NCI-H526 treated with DMSO at 0.1 percent for 48 hours (cell line): Measurements from ENCODE around the gene MOB3B.

Experiments
- DNase-seq: peaks from one replicate; lab custom pipeline; 2025; lab: John Stamatoyannopoulos, UW

The MOB3B gene

DNA sequence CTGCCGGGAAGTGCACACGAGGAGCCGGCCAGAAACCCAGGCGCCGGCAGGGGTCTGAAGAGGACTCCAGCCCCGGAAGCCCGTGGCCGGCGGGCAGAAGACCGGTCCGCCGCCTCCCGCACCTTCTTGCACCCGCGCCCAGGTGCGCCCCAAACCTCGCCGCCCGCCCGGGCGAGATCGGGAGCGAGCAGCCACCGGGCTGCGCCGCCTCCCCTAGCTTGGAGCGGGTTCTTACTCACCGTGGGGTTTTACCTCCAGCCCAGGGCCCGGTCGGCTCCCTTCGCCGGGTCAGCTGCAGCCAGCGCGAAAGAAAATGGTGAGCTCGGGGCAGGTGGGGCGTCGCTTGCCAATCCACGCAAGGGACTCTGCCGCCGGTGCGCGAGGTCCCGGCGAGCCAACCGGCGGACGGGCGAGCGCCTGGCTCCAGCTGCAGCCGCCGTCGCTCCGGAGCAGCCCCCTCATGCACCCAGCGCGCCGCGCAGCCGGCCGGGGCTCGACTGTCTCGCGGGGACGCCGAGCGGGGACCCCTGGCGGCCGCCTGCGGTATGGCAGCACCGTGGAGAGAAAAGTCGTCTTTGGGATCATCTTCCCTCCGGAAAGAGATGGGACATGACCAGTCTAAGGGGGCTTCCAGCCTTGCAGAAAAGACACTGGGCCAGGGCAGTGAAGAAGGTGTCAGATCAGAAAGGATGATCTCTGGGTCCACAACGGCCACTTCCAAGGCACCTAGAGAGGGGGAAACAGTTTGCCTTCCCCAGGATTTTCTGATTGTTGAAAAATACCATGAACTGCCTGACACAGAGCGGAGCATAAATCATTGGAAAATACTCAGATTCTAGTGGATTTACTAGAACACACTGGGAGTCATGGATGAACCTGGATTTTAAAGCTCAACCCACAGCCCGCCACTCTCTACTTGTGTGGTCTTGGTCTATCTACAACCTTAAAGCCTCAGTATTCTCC, at the start of gene MOB3B:
MOB3B (minus strand) TSS at position 499 of the 963 bp plus-strand sequence. CDS start 74,264 bp downstream, outside the sequence.
- DNase-seq: peak; percentile 53

DNA sequence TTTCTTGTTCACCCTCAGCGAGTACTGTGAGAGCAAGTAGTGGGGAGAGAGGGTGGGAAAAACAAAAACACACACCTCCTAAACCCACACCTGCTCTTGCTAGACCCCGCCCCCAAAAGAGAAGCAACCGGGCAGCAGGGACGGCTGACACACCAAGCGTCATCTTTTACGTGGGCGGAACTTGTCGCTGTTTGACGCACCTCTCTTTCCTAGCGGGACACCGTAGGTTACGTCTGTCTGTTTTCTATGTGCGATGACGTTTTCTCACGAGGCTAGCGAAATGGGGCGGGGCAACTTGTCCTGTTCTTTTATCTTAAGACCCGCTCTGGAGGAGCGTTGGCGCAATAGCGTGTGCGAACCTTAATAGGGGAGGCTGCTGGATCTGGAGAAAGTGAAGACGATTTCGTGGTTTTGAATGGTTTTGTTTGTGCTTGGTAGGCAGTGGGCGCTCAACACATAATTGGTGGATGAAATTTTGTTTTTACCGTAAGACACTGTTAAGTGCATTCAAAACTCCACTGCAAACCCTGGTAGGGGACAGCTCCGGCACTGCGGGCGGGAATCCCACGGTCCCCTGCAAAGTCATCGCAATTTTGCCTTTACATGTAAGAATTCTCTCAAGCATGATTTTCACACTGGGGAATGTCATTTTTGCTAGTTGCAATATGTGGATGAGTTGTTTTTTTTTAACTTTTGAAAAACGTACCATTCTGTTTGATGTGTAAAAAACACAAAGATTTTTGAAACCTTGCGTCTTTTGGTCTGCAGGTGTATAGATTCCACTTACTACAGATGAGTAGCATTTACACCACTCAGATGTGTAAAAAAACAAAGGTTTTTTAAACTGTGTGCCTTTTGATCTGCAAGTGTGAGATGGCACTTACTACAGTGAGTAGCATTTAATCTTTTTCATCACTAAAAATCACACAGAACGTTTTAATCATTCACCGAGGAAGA, 44.3 kb upstream of the MOB3B start:
- DNase-seq: peak; percentile 95

DNA sequence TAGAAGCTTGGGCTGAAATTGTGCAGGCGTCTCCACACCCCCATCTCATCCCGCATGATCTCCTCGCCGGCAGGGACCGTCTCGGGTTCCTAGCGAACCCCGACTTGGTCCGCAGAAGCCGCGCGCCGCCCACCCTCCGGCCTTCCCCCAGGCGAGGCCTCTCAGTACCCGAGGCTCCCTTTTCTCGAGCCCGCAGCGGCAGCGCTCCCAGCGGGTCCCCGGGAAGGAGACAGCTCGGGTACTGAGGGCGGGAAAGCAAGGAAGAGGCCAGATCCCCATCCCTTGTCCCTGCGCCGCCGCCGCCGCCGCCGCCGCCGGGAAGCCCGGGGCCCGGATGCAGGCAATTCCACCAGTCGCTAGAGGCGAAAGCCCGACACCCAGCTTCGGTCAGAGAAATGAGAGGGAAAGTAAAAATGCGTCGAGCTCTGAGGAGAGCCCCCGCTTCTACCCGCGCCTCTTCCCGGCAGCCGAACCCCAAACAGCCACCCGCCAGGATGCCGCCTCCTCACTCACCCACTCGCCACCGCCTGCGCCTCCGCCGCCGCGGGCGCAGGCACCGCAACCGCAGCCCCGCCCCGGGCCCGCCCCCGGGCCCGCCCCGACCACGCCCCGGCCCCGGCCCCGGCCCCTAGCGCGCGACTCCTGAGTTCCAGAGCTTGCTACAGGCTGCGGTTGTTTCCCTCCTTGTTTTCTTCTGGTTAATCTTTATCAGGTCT, 43.5 kb upstream of the MOB3B start, which contains the start of gene C9orf72:
C9orf72 (minus strand) TSS at position 564 of the 716 bp plus-strand sequence. CDS start 6,361 bp downstream, outside the sequence.
- peak; percentile 58 for DNase-seq

DNA sequence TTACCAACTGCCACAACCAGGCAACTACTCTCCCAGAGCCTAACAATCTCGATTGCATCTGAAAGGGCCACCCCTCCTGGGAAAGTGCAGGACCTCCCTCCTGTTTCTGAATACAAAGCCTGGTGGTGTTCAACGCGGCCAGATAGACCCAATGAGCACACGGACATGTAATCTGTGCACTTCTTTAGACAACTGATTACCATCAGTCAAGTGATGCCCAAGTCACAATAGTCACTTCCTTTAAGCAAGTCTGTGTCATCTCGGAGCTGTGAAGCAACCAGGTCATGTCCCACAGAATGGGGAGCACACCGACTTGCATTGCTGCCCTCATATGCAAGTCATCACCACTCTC, 42.9 kb upstream of the MOB3B start:
- no peak for DNase-seq

DNA sequence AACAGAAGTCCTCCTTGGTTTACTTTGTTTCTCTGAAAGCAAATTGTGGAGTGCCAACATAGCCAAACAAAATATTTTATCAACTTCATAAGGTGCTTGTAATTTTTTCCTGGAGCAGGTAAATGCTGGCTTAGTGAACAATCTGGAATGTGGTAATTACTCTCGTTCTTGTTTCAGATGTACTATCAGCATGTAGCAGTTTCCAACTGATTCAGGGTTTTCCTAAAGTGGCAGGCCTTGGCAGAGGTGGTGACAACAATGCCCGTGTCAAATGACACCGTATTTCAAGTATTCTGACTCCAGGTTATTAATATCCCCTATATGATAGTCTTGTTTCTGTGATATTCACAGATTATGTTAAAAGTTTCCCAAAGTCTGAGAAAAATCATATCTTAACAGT, 42.4 kb upstream of the MOB3B start:
- DNase-seq: no peak

DNA sequence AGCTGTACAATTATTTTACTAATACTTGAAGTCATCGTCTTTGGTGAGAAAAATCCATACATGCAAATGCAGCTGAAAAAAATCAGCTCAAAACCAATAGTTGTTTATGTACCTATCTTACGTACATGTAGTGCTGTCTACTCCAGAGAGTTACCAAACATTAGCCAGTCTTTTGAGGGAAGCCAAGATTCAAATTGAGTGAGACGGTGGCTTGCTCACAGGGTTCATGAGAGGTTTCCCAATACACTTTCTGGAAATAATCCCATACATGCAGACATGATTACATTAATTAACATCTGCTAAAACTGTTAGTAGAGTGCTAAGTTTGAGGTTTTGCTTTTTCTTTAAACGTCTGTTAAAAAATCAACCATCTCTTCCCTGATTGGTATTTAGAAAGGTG, 41.4 kb upstream of the MOB3B start:
- no peak for DNase-seq

DNA sequence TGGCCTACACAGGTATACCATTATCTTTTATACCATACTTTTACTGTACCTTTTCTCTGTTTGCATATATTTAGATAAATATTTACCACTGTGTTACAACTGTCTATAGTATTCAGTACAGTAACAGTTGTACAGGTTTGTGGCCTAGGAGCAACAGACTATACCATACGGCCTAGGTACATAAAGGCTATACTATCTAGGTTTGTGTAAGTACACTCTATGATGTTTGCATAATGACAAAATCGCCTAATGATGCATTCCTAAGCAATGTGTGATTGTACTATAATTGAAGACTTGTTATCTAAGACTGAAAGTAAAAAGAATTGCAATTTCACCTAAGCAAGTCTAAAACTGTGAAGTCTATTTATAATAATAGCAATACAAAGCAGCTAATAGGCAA, 39.8 kb upstream of the MOB3B start:
- DNase-seq: peak; percentile 34

DNA sequence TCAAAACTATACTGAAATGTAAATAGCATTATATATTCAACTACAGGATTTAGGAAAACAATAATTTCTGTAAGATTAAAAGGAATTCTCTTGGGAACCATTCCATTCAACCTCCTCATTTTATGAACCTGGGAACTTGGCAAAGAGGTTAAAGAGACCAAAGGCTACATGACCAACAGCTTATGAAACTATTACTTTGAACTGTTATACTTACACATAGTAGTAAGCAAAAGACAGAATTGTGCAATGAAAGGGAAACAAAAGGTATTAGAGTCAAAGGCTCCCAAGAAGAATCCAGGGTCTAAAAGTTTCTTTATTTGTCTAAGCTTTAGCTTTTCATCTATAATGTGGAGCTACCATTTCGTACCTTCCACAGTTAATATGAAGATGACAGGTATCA, 36.5 kb upstream of the MOB3B start:
- no peak for DNase-seq

DNA sequence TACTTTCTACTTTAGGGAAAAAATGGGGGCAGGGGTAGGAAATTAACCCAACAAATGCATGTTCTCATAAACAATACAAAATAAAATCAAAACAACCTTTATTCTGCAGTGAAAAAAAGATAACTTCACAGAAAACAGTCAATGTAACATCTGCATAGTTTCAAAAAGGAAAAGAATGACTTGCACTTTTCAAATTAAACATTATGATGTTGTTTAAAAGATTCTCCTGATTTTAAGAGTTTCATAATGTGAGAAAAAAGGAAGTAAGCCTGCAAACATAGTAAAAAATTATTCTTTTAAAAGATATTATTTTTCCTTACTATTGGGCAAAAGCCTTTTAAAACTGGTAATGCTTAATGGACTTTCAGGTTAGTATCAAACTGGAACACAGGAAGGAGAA, 36.1 kb upstream of the MOB3B start:
- DNase-seq: no peak

DNA sequence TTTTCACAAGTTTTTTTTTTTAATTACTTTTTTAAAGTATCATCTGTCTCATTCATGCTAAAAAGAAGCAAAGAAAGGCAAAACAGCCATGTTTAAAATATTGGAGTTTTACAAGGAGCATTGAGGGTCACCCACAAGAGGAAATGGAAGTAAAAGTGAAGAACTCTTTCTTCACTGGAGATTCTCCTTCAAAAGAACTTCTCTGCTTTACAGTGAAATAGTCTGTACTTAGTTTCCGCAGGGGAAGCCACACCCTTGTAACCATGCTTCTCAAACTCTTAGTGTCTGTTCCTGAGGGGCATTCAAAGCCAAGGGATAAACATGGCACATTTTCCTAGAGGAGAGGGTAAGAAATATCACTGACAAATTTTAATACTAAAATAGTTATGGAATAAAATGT, 35.1 kb upstream of the MOB3B start:
- DNase-seq: no peak

DNA sequence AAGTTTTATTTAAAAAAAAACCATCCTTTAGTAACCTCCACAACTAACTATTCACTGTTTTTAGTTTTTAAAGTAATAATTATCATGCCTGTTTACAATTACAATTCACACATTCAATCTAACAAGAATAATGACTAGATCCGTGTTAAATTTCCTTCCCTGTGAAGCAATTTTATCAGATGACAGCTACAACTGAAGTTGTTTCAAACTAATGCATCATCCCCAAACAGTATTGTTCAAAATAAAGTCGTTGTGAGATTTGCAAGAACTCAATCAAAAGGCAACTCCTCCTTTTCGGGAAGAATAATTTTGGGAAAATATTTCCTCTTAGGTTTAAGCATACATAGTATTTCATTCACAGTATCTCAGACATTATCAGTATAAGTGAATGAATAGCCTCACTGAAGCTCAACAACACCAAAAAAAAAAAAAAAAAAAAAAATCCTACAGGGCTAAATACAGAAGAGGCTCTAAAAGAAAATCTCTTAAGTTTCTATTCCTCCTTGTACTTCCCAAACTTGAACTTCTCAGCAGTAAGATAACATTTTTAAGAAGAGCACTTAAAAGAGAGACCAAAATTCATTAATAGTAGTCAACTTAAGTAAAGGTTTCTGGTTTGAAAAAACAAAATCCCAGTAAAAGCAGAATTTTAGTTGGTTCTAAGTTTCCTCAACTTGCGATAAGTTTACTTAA, 34.3 kb upstream of the MOB3B start:
- DNase-seq: no peak

DNA sequence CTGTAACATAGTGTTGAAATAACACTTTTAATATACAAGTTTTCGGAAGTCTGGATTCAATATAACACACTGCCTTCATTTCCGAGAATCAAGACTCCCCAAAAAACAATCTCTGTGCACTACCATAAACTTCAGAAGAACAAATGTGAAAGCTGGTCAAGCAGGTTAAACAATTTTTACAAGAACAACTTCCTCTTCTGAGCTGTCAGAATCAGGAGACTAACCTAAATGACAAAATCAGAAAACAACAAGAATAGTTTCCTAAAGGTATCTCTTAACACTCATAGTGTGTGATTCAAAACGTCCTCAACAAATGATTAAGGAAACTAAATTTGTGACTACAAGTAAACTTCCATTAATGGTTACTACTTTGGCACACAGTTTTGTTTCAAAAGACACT, 32.1 kb upstream of the MOB3B start:
- no peak for DNase-seq

DNA sequence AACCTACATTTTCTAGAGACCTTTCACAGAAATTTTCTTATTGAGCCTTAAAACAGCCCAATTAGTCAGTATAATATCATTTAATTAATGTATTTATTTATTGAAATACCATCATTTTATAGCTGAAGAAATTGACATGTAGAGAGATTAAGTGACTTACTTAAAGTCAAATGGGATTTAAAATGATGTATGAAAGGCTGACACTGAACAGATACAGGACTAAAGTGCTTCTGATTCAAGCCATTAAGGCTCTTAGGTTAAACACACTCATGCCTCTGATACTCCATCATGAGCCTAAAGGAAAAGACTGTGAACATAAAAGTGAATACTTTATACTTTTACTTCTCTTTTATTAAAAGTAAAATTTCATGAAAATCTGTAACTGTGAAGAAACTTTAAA, 30.8 kb upstream of the MOB3B start:
- no peak for DNase-seq

DNA sequence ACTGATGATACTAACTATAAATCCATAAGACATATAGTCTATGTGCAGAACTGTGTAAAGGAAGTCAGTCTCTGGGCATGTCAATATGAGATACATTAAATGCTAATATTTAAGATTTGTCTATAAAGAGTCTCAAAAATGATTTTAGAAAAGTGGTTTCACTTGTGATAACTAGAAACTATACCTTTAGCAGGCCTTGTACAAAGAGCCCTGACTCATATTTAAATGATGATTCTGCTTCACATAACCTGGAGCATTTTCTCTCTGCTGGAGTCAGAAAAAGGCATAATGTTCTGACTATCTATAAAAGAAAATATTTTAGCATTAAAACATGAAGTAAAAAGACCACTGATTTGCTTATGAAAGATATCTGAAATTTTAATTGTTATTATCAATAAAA, 28.7 kb upstream of the MOB3B start:
- no peak for DNase-seq

DNA sequence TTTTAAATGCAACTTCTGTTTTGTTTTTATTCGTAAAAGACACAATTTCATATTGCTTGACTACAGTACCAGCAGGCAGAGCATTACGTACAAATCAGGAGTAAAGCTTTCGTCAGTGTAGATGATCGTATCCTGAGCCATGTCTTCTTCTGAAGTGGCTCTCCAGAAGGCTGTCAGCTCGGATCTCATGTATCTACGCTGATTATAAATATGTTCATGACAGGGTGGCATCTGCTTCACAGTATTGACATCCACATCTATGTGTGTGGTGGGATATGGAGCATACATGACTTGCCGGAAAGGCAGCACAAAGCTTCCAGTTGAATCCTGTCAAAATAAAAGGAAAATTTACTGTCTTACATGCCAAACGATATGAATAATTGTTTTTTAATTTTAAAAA, 26.9 kb upstream of the MOB3B start:
- DNase-seq: no peak

DNA sequence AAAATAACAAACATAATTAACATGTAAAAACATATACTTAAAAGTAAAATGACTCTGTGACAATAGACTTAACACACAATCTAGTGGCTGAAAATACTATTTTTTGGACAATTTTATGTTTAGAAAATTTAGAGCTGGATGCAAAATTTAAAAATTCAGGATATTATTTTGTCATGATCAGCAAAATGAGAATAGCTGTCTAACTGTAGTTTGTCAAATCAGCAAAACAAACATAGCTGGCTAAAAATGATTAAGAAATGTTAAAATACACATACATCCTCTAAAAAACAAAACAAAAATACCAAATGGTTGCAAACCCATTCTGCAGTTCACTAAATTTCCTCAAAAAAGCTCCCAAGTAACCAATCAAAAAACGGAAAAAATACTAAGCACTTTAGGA, 25.1 kb upstream of the MOB3B start:
- no peak for DNase-seq

DNA sequence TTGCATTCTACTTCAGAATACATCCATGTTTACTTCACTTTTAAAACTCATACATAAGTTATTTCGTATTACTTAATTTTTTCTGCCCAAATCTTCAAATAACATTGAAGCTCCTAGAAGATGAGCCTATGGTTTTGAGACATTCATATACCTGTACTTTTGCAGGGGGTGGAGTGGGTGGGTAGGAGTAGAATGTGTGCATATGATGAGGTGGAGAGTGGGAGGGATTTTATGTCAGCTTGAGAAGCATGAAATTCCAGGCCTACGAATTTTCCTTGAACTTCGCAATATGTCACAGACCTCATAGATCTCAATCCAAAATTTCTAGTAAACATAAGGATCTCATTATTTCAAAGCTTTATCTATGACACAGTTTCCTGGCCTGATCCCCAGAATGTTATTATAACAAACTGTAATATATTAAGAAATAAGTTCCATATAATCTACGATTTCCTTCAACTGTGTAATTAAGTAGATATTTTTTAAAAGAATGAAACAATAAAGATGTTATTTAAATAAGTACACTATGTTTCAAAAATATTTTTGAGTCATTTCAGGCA, 19.7 kb upstream of the MOB3B start:
- DNase-seq: no peak

DNA sequence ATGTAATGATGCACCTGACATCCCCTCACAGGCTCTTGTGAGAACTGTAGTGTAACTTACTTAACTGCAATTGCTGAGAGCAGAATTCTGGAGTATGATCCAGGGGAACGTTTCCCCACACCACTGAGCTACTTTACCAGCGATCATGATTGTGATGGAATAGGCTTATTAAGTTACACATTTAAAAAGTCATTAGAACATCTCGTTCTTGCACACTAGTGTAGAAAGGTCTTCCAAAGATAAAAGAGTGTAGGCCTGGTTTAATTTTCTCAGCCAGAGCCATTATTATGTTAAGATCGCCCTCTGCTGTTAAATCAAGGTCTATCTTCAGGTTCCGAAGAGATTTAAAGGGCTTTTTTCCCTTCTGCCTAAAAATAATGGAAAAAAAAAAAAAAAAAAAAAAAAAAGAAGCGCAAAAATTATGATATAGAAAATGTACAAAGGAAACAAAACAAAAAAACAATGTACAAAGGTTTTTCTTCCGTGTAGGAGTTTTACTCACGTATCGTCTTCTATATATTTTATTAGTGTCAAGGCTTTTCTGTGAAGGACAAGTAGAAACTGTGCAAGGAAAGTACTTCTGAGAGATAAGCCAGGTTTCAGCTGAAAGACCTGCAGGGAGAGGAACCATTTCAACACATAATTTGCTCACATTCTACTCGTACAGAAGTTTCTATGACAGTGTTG, 18.6 kb upstream of the MOB3B start:
- peak; percentile 10 for DNase-seq

DNA sequence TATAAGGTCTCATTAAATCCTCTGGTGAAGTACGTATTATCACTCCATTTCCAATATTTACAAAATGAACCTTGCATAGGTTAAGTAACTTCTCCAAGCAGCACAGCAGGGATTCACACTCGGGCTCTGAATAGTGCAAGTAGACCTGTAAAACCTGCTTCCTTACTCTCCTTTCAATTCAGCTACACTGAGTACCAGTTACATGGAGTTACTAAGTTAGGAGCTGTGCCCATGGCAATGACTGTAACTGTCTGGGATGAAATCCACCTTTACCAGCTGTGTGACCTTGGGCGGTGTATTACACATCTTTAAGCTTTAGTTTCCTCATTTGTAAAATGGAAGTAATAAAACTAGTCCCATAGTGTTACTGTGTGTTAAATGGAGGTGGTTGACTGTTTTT, 15.9 kb upstream of the MOB3B start:
- no peak for DNase-seq

DNA sequence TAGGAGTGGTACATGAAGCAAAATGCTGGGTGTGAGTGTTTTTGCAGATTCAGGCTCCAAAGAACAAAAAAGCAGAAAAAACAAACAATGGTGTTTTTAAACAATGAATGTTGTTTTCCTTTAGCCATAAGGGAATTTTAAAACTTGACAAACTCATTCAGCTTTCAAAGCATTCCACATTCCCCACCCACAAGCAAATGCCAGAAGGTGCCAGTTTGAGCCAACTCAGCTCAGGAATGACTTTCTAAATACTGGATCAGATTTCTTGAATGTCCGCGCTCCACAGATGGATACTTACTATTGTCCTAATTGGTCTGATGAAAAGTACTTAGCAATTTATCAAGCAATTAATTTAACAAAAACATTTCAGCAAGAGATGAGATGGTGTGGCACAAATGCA, 12.9 kb upstream of the MOB3B start:
- no peak for DNase-seq

DNA sequence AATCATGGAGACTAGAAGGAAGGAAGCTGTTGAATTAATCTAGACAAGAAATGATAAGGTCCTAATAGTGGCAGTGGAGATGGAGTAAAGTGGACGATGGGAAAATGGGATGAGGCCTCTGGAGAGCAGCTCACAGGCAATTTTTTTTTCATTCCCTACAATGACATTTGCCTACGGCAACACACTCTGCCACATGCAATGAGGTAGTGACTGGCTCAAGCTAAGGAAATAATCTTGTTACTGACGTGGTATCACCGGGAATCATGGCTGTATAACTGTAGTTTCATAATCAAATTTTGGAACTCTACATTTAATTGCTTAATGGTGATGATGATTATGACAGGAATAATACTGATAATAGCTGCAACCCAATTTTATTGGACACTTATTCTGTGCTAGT, 12.1 kb upstream of the MOB3B start:
- DNase-seq: no peak
